Hypothalamus (tissue), 51 donors: ENCODE data around the gene OAT.
A peak's percentile ranks its signal among the peaks of the same experiment; 100 is the strongest.

Source experiments
- DNase-seq, 51 donors: peaks; one replicate each; lab custom pipeline; 2025; lab: John Stamatoyannopoulos, UW

Gene OAT

GRCh38 chr10:124418726-124419501 is at the start of gene OAT:
OAT (minus strand) TSS chr10:124418923; CDS start chr10:124412171, 6,752 bp downstream.
- peak; percentile 37 to 98 (median 93) for DNase-seq

- DNase-seq, result no peak
These were observed 48.4 kb upstream of the OAT start for GRCh38 chr10:124467165-124467564.

GRCh38 chr10:124465777-124466488 is 47.2 kb upstream of the OAT start:
- no peak for DNase-seq

GRCh38 chr10:124465003-124465776 is 46.5 kb upstream of the OAT start:
- DNase-seq, result no peak

- DNase-seq, result no peak
These were observed 45.6 kb upstream of the OAT start for GRCh38 chr10:124464028-124464965.

GRCh38 chr10:124462348-124462695 is 43.6 kb upstream of the OAT start:
- no peak for DNase-seq

- peak; percentile 44 to 92 (median 77) for DNase-seq
These were observed 43.1 kb upstream of the OAT start, which contains the start of gene LHPP for GRCh38 chr10:124461642-124462347. LHPP (plus strand) TSS chr10:124461823; CDS start chr10:124461863, 40 bp downstream.

GRCh38 chr10:124460144-124460543 is 41.4 kb upstream of the OAT start:
- DNase-seq, result no peak

- no peak for DNase-seq
These were observed 40.7 kb upstream of the OAT start for GRCh38 chr10:124459395-124459794.

- DNase-seq, result no peak
These were observed 40.2 kb upstream of the OAT start for GRCh38 chr10:124458889-124459288.

GRCh38 chr10:124458473-124458872 is 39.8 kb upstream of the OAT start:
- DNase-seq, result no peak

GRCh38 chr10:124455441-124455840 is 36.7 kb upstream of the OAT start:
- no peak for DNase-seq

- DNase-seq, result no peak
These were observed 35.4 kb upstream of the OAT start for GRCh38 chr10:124453960-124454610.

- DNase-seq, result no peak
These were observed 32.6 kb upstream of the OAT start for GRCh38 chr10:124451276-124451675.

GRCh38 chr10:124450783-124451057 is 32.0 kb upstream of the OAT start:
- DNase-seq, result no peak

GRCh38 chr10:124450012-124450782 is 31.5 kb upstream of the OAT start, which contains the start of gene NKX1-2:
NKX1-2 (minus strand) TSS chr10:124450035; CDS start chr10:124449943, 92 bp downstream.
- peak in 26 of 51 donors; percentile 3 to 68 (median 25) for DNase-seq

GRCh38 chr10:124449170-124450011 is 30.7 kb upstream of the OAT start:
- no peak for DNase-seq
